Iris pigment epithelial cell (primary cell): ENCODE measurements around the gene WNK2.

Source experiments
- DNase-seq: peaks from one replicate; pipeline ENCODE4 v3.0.0-alpha.2; 2011; ENCODE audit warnings: low read depth

WNK2 gene

DNA sequence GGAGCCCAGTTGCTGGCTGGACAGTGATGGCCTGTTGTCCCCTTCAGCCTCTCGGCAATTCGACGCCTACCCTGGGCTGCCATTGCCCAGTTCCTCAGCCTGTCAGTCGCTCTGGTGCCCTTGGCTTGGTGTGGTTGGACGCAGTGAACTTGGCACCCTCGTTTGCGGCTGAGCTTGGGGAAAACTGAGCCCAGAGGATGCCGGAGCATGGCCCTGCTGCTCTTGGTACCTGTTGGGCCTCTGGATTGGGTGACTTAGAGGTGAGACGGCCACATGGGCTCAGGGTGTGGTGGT lies 16.5 kb downstream of the WNK2 start:
- no peak for DNase-seq

DNA sequence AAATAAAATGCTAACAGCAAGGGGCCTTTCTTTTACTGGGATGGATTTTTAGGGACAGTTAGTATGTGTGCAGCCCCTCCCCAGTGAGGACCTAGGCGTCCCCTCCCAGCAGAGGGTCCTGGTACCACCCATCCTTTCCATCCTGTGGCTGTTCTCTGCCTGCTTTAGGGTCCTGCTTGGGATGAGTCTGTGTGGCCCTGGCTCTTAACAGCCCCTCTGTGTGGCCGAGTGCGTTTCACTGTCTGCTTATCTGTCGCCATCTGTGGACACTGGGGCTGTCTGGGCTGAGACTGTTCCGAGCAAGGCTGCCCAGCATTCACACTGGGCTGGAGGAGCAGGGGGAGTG lies 17.0 kb downstream of the WNK2 start:
- no peak for DNase-seq

DNA sequence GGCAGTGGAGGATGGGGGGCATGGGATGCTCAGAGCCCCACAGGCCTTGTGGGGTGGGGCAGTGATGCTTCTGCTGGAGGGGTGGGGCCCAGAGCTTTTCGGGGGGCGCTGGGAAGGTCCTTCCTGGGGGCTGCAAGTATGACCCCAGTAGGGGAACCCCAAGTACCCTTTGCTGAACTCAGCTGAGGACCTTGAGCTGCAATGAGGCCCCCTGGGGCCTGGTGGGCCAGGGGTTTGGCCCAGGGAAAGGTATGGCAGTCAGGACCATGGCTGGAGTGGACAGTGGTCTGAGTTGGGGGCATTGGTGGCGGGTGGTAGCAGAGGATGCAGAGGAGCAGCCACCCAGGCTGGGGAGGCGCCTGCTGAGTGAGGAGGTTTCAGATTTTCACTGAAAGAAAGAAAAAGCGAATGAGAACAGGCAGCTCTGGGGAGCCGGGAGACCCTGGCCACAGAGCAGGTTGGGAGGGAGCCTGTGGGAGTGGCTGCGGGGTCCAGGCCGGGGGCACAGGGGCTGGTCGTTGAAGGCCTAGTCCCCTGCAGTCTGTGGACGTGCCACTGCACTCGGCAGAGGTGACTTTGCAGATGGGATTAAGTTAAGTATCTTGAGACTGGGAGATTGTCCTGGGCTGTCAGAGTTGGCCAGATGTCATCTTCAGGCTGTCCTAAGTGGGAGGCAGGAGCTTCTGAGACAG lies 19.2 kb downstream of the WNK2 start:
- no peak for DNase-seq

DNA sequence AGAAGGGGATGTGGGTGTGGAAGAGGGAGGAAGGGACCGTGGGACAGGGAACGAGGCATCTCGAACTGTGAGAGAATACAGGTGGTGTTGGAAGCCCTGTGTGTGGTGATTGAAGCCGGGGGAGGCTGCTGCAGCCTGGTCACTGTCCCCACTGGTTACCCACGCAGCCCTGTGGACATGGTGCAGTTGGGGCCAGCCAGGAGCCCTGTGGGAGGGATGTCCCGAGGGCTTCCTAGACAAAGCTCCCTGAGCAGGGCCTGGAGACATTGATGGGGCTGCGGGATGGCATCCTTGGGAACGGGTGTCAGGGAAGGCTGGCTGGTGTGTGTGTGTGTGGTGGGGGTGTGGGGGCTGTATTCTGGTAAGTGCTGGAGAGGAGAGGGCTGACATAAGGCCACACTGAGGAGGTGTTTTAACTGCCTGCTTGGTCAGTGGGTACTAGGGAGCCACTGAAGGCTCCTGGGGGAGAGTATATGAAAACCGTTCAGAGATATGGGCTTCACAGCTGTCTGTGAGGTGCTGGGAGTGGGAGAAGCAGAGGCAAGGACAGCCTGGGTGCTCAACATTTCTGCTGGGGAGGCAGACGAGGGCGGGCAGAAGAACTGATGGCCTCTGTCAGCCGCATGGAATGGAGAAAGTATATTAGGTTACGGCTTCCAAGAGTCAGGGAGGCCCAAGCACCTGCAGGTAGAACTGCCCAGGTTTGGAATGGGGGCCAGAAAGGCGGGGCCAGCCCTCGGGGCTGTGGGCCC lies 20.0 kb downstream of the WNK2 start:
- DNase-seq: no peak

DNA sequence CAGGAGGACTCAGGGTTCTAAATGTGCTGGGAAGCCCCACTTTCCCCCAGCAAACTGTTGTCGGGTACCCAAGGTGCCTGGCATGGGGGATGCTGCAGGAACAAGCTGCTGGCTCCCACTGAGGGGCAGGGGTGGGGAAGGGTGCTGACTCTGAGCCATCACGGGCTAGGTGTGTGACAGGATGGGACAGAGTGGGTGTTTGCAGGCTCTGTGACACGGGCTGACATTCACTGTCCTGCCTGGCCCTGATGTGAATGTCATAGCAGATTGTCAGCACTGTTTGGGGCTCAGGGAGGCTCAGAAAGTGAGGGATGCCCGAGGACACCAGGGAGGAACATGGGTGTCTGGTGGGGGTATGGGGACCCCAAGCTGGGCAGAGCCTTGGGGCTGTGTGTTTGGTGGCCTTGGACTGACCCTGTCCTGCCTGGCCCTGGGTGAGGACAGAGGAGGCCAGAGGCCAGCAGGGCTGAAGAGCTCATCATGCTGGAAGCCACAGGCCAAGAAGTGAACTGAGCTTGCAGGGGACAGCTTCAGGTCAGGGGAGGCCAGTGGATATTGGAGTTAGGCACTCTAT lies 20.6 kb downstream of the WNK2 start:
- DNase-seq: no peak

DNA sequence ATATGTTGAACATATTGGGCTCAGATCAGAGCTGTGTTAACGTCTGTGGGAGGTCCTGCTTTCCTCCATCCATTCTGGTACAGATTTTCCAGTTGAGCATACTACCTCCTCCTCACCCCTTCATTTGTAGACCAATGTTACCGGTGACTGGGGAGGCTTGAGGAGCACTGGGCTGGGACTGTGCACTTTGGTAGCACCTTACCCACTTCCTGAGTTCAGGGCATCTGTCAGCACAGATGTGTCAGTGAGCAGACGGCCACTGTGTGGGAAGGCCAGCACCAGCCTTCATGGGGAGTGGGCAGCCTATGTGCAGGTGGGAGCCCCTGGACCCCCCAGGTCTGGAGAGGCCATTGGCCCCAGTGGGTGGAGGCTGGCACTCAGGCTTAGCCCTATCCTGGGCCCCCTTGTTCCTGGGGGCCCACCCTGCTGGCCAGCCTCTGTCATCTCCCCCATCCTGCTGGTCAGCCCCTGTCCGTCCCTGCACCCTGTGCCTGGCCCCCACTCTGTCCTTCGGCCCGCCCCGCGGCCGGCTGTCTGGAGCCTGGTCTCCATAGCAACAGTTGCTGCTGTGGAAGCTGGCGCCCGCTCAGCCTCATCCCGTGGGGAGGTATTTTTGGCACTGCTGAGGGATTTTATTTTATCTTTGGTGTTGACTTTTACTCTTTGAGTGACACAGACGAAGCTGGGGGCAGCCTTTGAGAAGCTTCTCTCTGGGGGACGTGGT lies 21.3 kb downstream of the WNK2 start:
- DNase-seq: no peak

DNA sequence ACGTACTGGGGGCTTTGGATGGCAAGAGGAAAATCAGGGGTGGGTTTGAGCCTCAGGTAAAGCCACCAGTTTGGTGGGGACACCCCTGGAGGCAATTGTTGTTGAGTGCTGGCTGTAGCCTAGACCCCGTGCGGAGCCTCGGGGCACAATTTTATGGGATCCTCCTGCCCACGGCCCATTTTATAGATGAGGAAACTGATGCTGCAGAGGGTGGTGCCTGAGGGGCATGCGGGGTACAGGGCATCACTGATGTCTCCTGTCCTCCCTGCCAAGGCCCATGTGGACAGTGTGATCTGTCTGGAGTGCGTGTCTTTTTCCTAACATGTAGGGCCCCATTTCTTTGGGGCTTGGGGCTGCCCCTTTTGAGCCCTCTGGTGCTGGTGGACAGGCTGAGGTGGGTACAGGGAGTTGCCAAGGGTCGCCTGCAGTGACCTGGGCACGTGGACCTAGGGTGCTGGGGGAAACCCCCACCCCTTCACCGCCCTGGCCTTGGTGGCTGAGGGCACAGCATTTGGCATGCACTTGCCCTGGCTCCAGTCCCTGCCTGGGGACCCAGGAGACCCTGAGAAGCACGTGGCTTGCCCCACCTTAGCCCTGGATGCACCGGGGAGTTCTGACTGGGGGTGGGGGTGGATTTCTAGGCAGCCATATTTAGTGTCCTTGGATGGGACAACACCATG lies 22.1 kb downstream of the WNK2 start:
- DNase-seq: no peak

DNA sequence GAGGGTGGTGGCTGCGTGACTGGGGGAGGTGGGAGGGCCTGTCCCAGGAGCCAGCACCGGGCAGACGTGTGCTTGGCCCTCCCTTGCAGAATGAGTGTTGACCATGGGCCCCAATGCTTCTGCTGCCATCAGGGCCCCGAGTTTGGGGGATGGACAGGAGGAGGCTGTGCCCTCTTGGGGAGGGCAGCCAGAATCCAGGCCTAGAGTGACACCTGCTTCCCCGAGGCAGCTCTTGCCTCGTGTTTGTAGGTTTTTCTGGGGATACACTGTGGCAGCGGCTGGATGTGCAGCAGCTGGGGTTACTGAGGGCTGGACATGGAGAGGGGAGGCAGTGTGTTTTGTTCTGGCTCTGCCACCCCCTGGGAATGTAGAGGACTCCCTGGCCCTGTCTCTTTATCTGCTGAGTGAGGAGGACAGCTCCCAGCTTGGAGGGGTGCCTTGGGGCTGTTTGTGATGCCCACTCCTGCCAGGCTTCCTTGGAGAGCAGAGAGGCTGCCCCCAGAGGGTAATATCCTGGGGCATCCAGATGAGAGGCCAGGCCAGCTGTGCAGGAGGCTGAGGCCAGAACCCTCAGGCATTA lies 22.7 kb downstream of the WNK2 start:
- no peak for DNase-seq

DNA sequence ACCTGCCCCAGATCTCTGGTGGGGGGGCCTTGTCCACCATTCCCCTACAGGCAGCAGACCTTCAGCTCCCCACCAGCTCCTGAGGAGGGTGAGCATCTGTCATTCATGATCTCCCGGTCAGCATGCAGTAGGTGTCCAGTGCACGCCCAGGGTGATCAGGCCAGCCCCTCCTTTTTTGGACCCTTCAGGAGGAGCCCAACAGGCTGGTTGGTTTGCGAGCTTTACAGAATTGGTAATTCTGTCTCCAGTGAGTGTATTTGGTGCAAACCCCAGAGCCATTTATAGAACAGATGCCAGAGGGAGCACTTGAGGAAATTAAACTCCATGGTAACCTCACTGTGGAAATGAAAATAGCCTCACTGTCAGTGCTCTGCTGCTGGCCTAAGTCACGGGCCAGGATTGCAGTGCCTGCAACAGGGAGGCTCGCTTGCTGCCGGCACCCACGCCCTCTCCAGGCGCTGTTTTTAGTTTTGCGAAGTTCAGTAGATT lies 23.4 kb downstream of the WNK2 start:
- peak; percentile 36 for DNase-seq

DNA sequence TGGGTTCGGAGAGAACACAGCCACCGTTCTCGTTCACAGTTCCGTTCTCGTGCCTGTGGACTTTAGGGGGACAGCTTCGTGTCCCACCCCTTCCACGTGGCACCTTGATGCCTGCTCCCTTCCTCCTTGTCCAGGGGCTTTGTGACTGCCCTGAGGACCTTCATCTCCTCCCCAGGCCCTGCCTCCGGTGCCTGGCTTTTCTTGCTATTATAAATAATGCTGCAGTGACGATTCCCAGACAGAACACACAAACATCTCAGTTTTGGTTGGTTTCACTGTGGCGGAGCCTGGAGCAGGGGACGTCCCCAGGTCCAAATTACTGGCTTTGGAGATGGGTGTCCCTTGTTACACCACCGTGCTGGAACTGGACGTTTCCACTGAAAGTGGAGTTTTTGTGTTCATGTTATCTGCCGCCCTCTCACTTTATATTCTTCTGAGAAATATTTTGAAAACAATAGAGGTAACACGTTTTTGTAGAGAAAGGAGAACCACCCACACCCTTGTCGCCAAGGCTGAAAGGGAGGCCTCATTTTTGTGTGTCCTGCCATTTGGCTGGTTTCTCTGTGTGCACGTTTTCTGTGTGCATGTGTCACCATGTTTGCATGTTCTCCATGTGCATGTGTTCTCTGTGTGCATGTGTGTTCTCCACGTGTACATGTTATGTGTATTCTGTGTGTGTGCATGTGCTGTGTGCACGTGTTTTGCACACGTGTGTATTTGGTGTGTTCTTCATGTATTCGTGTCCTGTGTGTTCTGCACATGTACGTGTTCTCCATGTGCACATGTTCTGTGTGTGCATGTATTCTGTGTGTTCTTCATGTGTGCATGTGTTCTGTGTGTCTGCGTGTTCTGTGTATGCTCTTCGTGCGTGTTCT lies 24.2 kb downstream of the WNK2 start:
- DNase-seq: no peak

DNA sequence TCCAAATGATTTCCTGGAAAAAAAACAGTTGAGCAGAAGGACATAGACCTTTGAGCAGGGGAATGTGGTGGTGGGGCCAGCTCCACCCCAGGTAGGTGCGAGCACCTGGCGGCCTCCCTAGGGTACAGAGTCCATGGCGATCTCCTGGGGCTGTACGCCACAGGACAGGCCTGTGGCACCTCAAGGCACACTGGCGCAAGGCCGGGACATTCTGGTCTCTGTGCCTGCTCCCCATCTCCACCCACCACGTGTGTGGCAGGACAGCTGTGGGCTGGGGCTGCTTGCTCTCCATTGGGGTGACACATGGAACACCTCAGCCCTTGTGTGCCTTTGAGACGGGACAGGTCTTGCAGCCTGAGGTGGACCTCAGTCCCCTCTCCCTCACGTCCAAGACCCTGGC lies 25.2 kb downstream of the WNK2 start:
- no peak for DNase-seq

DNA sequence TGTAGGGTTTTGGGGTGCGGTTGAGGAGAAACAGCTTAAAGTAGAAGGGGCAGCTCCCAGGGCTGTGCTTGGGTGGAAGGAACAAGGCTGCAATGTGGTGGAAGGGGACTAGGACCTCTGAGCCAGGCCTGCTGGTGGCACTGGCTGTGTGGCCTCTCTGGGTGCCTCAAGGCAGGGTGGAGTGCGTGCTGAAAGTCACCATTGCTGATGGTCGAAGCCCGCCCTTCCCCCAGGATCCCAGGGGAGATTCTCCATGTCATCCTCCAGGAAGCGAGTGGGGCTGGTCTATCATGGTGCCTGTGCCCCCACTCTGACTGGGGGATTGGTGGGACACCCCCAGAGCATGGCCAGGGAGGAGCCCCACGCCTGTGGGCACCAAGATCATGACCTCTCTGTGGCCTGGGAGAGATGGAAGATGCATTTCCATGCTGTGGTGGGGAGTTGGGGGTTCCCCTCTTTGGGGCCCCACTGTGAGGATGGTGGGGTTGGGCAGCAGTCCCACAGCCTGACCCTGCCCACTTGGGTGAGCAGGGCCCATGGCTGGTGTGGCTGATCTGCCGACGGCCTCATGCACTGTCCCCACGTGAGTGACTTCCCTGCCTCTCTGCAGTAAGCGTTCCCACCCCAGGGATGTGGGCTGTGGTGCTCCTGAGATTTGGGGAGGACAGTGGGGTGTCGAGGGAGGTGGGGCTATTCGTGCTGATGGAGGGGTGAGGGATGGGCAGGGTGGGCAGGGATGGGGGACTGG lies 25.8 kb downstream of the WNK2 start:
- DNase-seq: no peak

DNA sequence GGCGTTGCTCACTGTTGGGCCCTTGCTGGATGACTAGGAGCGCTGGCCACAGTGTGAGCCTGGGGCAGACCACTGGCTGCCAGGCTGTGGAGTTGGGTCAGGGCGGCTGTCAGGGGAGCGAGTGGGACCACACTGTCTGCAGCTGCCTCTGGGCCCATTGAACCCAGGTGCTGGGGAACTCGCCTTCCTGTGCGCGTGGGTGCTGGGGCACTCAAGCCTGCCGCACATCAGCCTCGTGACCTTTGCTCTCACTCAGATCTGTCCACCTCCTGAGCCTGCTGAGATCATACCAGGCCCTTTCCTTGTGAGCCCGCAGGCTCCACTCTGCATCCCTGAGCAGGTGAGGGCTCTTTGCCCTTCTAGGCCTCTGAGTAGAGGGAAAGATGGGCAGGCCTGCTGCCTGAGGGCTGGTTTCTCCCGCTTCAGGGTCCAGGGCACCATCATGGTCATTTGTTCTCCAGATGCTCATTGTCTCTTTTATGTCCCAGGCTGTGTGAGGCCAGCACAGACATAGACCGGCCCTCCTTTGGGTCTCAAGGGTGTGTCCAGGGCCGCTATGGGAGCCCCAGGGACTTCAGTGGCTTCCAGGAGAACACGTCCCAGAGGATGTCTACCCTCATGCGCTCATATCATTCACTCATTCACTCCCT lies 26.5 kb downstream of the WNK2 start:
- DNase-seq: no peak

DNA sequence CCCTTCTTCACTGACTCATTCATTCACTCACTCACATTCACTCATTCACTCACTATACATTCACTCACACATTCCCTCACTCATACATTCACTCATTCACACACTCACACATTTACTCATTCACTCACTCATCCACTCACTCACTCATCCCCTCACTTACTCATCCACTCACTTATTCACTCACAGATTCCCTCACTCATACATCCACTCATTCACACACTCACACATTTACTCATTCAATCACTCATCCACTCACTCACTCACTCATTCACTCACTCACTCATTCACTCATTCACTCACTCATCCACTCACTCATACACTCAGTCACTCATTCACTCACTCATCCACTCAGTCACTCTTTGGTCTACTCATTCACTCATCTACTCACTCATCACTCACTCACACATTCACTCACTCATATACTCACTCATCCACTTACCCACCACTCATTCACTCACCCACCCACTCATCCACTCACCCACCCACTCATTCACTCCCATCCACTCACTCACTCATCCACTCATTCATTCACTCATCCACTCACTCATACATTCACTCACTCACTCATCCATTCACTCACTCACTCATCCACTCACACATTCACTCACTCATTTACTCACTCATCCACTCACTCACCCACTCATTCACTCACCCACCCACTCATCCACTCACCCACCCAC lies 27.2 kb downstream of the WNK2 start:
- DNase-seq: no peak

DNA sequence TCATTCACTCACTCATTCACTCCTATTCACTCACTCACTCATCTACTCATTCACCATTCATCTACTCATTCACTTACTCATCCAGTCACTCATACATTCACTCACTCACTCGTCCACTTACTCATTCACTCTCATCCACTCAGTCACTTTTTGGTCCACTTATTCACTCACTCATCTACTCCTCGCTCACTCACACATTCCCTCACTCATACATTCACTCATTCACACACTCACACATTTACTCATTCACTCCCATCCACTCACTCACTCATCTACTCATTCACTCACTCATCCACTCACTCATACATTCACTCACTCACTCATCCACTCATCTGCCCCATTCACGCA lies 27.7 kb downstream of the WNK2 start:
- no peak for DNase-seq

DNA sequence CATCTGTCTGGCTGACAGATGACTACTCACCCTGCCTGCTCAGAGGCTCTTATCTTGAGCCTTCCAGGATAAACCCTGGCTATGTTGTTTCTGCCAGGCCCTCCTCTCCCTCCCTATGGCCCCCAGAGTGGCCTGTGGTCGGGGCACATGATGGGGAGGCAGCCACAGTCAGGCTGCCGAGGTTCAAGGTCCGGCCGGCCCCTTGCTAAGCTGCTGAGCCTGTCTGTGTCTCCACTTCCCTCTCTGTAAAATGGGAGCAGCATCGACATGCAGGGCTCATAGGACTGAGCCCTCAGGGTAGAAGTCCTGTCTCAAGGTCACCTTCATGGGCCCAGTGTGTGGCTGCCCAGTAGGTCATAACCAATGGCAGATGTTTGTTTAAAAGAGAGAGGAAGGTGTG lies 28.5 kb downstream of the WNK2 start:
- DNase-seq: no peak

DNA sequence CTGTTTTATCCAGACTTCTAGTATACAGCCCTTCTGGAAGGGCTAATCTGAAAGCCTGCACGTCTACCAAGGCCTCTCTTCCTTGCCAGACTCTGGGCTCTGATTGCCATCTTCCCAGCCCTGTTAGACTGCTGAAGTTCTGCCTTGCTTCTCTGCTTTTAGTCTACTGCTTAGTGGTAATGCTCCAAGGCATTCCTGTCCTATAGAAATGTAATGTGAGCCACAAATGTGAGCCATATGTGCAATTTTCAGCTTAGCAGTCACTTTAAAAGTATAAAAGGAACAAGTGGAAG lies 32.1 kb downstream of the WNK2 start:
- DNase-seq: no peak

DNA sequence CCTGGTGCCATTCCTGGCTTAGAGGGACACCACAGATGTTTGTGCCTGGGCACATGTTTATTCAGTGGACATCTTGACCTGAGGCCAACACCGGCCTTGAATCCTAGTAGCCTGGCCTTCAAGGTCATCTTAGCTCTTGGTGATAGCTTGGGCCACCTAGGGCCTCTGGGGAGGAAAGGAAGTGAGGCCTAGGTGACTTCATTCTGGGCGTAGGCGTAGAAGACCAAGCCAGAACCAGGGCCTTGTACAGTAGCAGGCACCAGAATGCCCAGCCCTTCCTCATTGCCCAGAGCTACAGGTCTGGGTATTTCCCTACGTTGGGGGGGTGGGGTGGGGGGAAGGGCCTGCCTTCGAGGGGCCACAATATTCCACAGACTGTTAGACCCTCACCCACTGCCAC lies 33.8 kb downstream of the WNK2 start:
- no peak for DNase-seq

DNA sequence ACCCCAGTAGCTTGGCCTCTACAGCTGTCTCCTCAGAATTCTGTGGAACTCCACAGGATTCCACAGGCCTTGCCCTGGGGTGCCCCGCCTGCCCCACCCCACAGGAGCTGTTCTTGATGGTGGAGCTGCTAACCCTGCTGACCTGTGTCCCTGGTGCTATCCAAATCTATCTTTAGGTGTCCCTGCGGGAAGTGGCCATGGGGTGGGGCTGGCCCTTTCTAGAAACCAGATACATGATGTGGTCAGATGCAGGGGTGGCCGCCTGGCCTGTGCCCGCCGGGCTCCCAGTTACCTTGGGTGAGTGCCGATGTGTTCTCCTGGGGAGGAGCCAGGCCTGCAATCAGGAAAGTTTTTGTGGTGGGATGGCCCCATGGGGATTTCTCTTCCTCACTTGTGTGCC lies 34.2 kb downstream of the WNK2 start:
- DNase-seq: no peak
